ENCODE results near the gene ZNG1F.
"Not testable (repeated sequence)": the region's sequence is repeated elsewhere in the genome, so short reads cannot be mapped to it uniquely, and the experiment has no call there.

The ZNG1F gene

GRCh38 chr9:41123396-41123795, 65.7 kb downstream of the ZNG1F start:
- DNase-seq, result not testable (repeated sequence)

GRCh38 chr9:41120696-41121095, 68.4 kb downstream of the ZNG1F start:
- DNase-seq, result not testable (repeated sequence)

GRCh38 chr9:41119719-41120118, 69.4 kb downstream of the ZNG1F start:
- DNase-seq, result not testable (repeated sequence)

- DNase-seq, result not testable (repeated sequence)
Measured at GRCh38 chr9:41119311-41119710, 69.8 kb downstream of the ZNG1F start.

- not testable (repeated sequence) for DNase-seq
Measured at GRCh38 chr9:41113348-41113747, 75.8 kb downstream of the ZNG1F start.

- DNase-seq, result not testable (repeated sequence)
Measured at GRCh38 chr9:41111414-41111813, 77.7 kb downstream of the ZNG1F start.

GRCh38 chr9:41110913-41111312, 78.2 kb downstream of the ZNG1F start:
- not testable (repeated sequence) for DNase-seq

- DNase-seq, result not testable (repeated sequence)
Measured at GRCh38 chr9:41109253-41109652, 79.9 kb downstream of the ZNG1F start.

- not testable (repeated sequence) for DNase-seq
Measured at GRCh38 chr9:41108816-41109215, 80.3 kb downstream of the ZNG1F start.

GRCh38 chr9:41106472-41107116, 82.5 kb downstream of the ZNG1F start:
- DNase-seq, result not testable (repeated sequence)

- DNase-seq, result not testable (repeated sequence)
Measured at GRCh38 chr9:41105557-41106253, 83.4 kb downstream of the ZNG1F start.

- not testable (repeated sequence) for DNase-seq
Measured at GRCh38 chr9:41104542-41104941, 84.6 kb downstream of the ZNG1F start.

GRCh38 chr9:41100508-41100907, 88.6 kb downstream of the ZNG1F start:
- not testable (repeated sequence) for DNase-seq

GRCh38 chr9:41098759-41099158, 90.4 kb downstream of the ZNG1F start:
- not testable (repeated sequence) for DNase-seq

GRCh38 chr9:41095060-41095459, 94.1 kb downstream of the ZNG1F start:
- not testable (repeated sequence) for DNase-seq

- not testable (repeated sequence) for DNase-seq
Measured at GRCh38 chr9:41094010-41094773, 94.9 kb downstream of the ZNG1F start.

- DNase-seq, result not testable (repeated sequence)
Measured at GRCh38 chr9:41090922-41091321, 98.2 kb downstream of the ZNG1F start.

- DNase-seq, result not testable (repeated sequence)
Measured at GRCh38 chr9:41090386-41090785, 98.7 kb downstream of the ZNG1F start.

- not testable (repeated sequence) for DNase-seq
Measured at GRCh38 chr9:41088450-41089059, 100.6 kb downstream of the ZNG1F start.

GRCh38 chr9:41087929-41088328, 101.2 kb downstream of the ZNG1F start:
- not testable (repeated sequence) for DNase-seq

GRCh38 chr9:41087157-41087780, 101.8 kb downstream of the ZNG1F start:
- DNase-seq, result not testable (repeated sequence)

GRCh38 chr9:41086685-41087084, 102.4 kb downstream of the ZNG1F start:
- not testable (repeated sequence) for DNase-seq

Measured in erythroblast (primary cell).